Tibial nerve (tissue), 4 donors: ENCODE data around the gene INSIG1.

Experiments used
- CTCF ChIP-seq, 5 experiments: fragments of 200-600 bp in 3 of 5; fragments of 450-650 bp in 2 of 5; sonication (generic) in 3 of 5; IDR thresholded peaks; one replicate each; pipeline ENCODE4 v1.5.1; 2016 to 2019; ENCODE audit warnings: antibody characterized with exemption in 5 of 5, mild to moderate bottlenecking in 3 of 5, moderate library complexity in 2 of 5
- EP300 ChIP-seq, 2 donors: sonication (generic); formaldehyde crosslinking; IDR thresholded peaks; one replicate each; pipeline ENCODE4 v1.6.1; 2017; ENCODE audit warnings: antibody characterized with exemption in 2 of 2, mild to moderate bottlenecking in 1 of 2
- POLR2A ChIP-seq, 2 donors: fragments of 450-650 bp; IDR thresholded peaks; one replicate each; pipeline ENCODE4 v1.6.1; 2017; ENCODE audit warnings: antibody characterized with exemption in 2 of 2, mild to moderate bottlenecking in 2 of 2, moderate library complexity in 2 of 2

- no peak for TF ChIP-seq CTCF (IDR thresholded peaks at IDR 0.05)
- TF ChIP-seq EP300 (IDR thresholded peaks at IDR 0.05), result no peak
- TF ChIP-seq POLR2A (IDR thresholded peaks at IDR 0.05), result no peak
Observed at GRCh38 chr7:155259866-155260497, 37.7 kb upstream of the INSIG1 start.
